GM06990 (cell line): ENCODE results near the gene SHISA5.

ENCODE experiments used
- DNase-seq: peaks from one replicate; pipeline ENCODE4 v3.0.0-alpha.2; 2011; ENCODE audit not compliant: insufficient read length; ENCODE audit errors: extremely low read depth
- H3K27me3 ChIP-seq: replicated peaks from 2 replicates; pipeline ENCODE4 v1.6.0; 2011; ENCODE audit warnings: low read length; ENCODE audit not compliant: control insufficient read depth, insufficient read depth
- H3K36me3 ChIP-seq: 2 replicates; pipeline ENCODE4 v1.5.1; 2011; ENCODE audit warnings: low read length; ENCODE audit not compliant: control insufficient read depth, insufficient read depth
- H3K4me3 ChIP-seq: replicated peaks from 2 replicates; pipeline ENCODE4 v1.5.1; 2011; ENCODE audit warnings: low read depth, mild to moderate bottlenecking, control low read depth, low read length
- TF ChIP-seq, protein P1 (sequence below): IDR thresholded peaks from 2 replicates; pipeline ENCODE4 v1.5.1; 2011; ENCODE audit warnings: low read length, control low read depth, mild to moderate bottlenecking, inconsistent platforms; ENCODE audit not compliant: insufficient read depth, poor library complexity, severe bottlenecking

The SHISA5 gene

DNA sequence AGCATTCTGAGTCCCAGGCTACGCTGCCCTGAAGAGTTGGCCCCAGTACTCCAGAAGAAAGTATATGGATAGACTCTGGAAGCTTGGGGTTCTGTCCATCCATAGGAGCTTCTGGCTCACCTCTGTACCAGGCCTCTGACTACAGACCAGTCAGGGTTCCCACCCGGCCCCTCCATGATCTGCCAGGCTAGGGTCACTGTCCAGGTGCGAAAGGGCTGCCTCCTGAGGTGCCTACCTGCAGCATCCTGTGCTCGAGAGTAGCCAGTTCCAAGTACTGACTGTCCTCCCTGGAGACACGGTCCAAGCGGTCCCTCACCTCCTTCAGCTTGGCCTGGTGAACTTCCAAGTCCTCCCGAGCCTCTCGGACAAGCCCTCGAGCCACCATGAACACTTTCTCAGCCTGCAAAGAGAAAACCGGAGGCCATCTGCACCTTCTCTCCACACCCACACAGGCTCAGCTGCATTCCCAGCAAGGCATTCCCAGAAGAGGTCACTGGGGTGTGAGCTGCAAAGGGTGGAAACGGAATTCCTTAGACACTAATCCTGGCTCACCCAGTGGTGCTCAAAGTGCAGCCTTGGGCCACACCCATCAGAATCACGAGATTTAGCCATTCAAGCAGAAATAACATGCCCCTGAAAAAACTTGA lies 70.4 kb downstream of the SHISA5 start:
- DNase-seq: no peak
- TF ChIP-seq, protein P1, sequence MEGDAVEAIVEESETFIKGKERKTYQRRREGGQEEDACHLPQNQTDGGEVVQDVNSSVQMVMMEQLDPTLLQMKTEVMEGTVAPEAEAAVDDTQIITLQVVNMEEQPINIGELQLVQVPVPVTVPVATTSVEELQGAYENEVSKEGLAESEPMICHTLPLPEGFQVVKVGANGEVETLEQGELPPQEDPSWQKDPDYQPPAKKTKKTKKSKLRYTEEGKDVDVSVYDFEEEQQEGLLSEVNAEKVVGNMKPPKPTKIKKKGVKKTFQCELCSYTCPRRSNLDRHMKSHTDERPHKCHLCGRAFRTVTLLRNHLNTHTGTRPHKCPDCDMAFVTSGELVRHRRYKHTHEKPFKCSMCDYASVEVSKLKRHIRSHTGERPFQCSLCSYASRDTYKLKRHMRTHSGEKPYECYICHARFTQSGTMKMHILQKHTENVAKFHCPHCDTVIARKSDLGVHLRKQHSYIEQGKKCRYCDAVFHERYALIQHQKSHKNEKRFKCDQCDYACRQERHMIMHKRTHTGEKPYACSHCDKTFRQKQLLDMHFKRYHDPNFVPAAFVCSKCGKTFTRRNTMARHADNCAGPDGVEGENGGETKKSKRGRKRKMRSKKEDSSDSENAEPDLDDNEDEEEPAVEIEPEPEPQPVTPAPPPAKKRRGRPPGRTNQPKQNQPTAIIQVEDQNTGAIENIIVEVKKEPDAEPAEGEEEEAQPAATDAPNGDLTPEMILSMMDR: no peak
- Histone ChIP-seq H3K27me3 (no peaks in the 10 kb centered on the region), H3K36me3 (peaks cover 13% of the 10 kb centered on the region), H3K4me3 (no peak overlapping the region)

- DNase-seq: no peak
- Histone ChIP-seq H3K4me3 (no peak overlapping the region), H3K27me3 (no peaks in the 10 kb centered on the region), H3K36me3 (peaks cover 13% of the 10 kb centered on the region)
- TF ChIP-seq, protein P1: peak; percentile 31
Measured at GRCh38 chr3:48432411-48433371, 71.3 kb downstream of the SHISA5 start.

- no peak for DNase-seq
- Histone ChIP-seq H3K36me3 (peaks cover 13% of the 10 kb centered on the region), H3K27me3 (no peaks in the 10 kb centered on the region), H3K4me3 (no peak overlapping the region)
- TF ChIP-seq, protein P1: no peak
Measured at GRCh38 chr3:48431224-48432029, 72.5 kb downstream of the SHISA5 start.

- Histone ChIP-seq H3K4me3 (no peak overlapping the region), H3K36me3 (peaks cover 13% of the 10 kb centered on the region)
- TF ChIP-seq, protein P1: no peak
Measured at GRCh38 chr3:48430708-48431101, 73.3 kb downstream of the SHISA5 start.

DNA sequence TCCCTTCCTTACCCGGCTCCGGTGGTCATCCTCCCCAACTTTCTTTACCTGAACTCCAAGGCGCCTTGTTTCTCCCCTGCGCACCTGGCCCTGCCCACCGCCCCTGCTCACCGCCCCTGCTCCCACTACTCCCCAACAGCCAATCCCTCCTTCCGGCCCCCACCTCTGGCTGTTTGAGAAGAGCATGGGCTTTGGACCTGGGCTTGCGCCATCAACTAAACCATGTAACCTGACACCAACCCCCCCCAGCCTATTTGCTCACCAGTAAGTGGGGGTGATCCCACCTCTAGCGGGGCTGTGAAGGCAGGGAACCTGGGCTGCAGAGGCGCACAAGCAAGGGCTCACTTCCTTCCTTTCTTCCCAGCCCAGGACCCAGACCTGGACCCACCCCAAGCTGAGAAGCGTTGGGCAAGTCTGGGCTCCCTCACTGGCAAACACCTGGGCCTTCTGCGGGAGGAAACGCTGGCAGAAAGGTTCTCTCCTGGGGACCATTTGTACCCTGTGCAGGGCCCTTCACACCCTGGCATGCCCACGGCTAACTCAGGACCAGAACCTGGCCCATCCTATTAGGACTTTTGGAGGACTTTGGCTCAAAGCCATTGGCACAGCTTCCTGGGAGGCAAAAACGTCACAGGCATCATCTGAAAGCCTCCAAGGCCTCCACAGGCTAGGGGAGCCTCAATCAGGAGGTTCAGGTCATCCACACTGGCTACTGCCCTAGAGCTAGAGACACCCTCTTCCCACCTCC lies 73.8 kb downstream of the SHISA5 start, which contains the start of gene PLXNB1:
Gene PLXNB1, minus strand, starts transcription at position 127 of the 748 bp plus-strand sequence. CDS start 5,475 bp downstream, outside the sequence.
- peak within 1 kb of the TSS; percentile 60 for H3K4me3 ChIP-seq
- H3K27me3 ChIP-seq: no peaks in the 10 kb centered on the region
- DNase-seq: no peak
- H3K36me3 ChIP-seq: peaks cover 13% of the 10 kb centered on the region
- TF ChIP-seq, protein P1: no peak

More at GRCh38 chr3:48430708-48431101, 73.3 kb downstream of the SHISA5 start:
- no peaks in the 10 kb centered on the region for H3K27me3 ChIP-seq
- no peak for DNase-seq
